DMS 273 treated with DMSO at 0.1 percent for 48 hours (cell line): ENCODE results near the gene MR1.

Source experiments
- DNase-seq: peaks from one replicate; lab custom pipeline; 2025; lab: John Stamatoyannopoulos, UW

The MR1 gene

GRCh38 chr1:181091309-181092040 is 57.7 kb downstream of the MR1 start:
- DNase-seq, result no peak

- DNase-seq, result no peak
Observed at GRCh38 chr1:181092056-181092455, 58.3 kb downstream of the MR1 start.

GRCh38 chr1:181092883-181093458 is 59.2 kb downstream of the MR1 start:
- no peak for DNase-seq

GRCh38 chr1:181094416-181095212 is 60.8 kb downstream of the MR1 start:
- DNase-seq, result no peak

- DNase-seq, result no peak
Observed at GRCh38 chr1:181095260-181095659, 61.5 kb downstream of the MR1 start.

- DNase-seq, result no peak
Observed at GRCh38 chr1:181095763-181096184, 62.0 kb downstream of the MR1 start.

GRCh38 chr1:181097242-181097641 is 63.5 kb downstream of the MR1 start:
- peak; percentile 91 for DNase-seq

GRCh38 chr1:181099152-181100014 is 65.6 kb downstream of the MR1 start:
- DNase-seq, result peak; percentile 73

- DNase-seq, result no peak
Observed at GRCh38 chr1:181100015-181100905, 66.5 kb downstream of the MR1 start.

- no peak for DNase-seq
Observed at GRCh38 chr1:181100934-181101333, 67.2 kb downstream of the MR1 start.

- peak; percentile 68 for DNase-seq
Observed at GRCh38 chr1:181101581-181102226, 67.9 kb downstream of the MR1 start.

- no peak for DNase-seq
Observed at GRCh38 chr1:181102841-181103240, 69.1 kb downstream of the MR1 start.

GRCh38 chr1:181103399-181103798 is 69.6 kb downstream of the MR1 start:
- DNase-seq, result no peak

GRCh38 chr1:181104042-181104789 is 70.4 kb downstream of the MR1 start:
- no peak for DNase-seq

- DNase-seq, result no peak
Observed at GRCh38 chr1:181104790-181105133, 71.0 kb downstream of the MR1 start.

GRCh38 chr1:181105134-181106021 is 71.6 kb downstream of the MR1 start:
- DNase-seq, result peak; percentile 76

- DNase-seq, result no peak
Observed at GRCh38 chr1:181106022-181106312, 72.2 kb downstream of the MR1 start.

GRCh38 chr1:181106479-181106878 is 72.7 kb downstream of the MR1 start:
- no peak for DNase-seq

- DNase-seq, result no peak
Observed at GRCh38 chr1:181107711-181108110, 73.9 kb downstream of the MR1 start.
